GM13976 (cell line): ENCODE measurements around the gene CARD14.

Source experiments
- DNase-seq: peaks from one replicate; pipeline ENCODE4 v3.0.0; 2012; ENCODE audit warnings: low spot score
- CTCF ChIP-seq: IDR thresholded peaks from 2 replicates; pipeline ENCODE4 v1.5.1; 2012; ENCODE audit warnings: borderline replicate concordance, mild to moderate bottlenecking; ENCODE audit not compliant: insufficient read depth; ENCODE audit errors: extremely low read depth, missing control alignments, control extremely low read depth
- in situ Hi-C: fragments of 300-500 bp; cut with MboI; formaldehyde crosslinking; loops from one replicate; pipeline ENCODE4 v1.12.0; 2022; ENCODE audit warnings: low sequenced_read_pairs, mixed read lengths, inconsistent platforms; ENCODE audit not compliant: unreplicated experiment

CARD14 gene

GRCh38 chr17:80169784-80170500 is at the start of gene CARD14:
Gene CARD14, plus strand, starts transcription at chr17:80170030. Its CDS starts 11,409 bp downstream, at chr17:80181439.
- in situ Hi-C loops = no loop called here

GRCh38 chr17:80122026-80122575 is 47.7 kb upstream of the CARD14 start:
- no peak for TF ChIP-seq CTCF
- no peak for DNase-seq
- in situ Hi-C loops = no loop called here

More at GRCh38 chr17:80169784-80170500, at the start of gene CARD14:
- TF ChIP-seq CTCF = no peak
- peak; percentile 18 for DNase-seq

- TF ChIP-seq CTCF = no peak
- DNase-seq = no peak
- in situ Hi-C loops = no loop called here
Observed at GRCh38 chr17:80122926-80123505, 46.8 kb upstream of the CARD14 start.

- DNase-seq = no peak
- no peak for TF ChIP-seq CTCF
- in situ Hi-C loops = no loop called here
Observed at GRCh38 chr17:80123791-80124190, 46.0 kb upstream of the CARD14 start.

- TF ChIP-seq CTCF = no peak
- in situ Hi-C loops = no loop called here
- peak; percentile 47 for DNase-seq
Observed at GRCh38 chr17:80124351-80124981, 45.4 kb upstream of the CARD14 start.

- TF ChIP-seq CTCF = no peak
- no peak for DNase-seq
- in situ Hi-C loops = no loop called here
Observed at GRCh38 chr17:80125656-80126448, 44.0 kb upstream of the CARD14 start.
